Measurements from ENCODE around the gene TRMT2A.
"Not testable (repeated sequence)": the region's sequence is repeated elsewhere in the genome, so short reads cannot be mapped to it uniquely, and the experiment has no call there.

TRMT2A gene

GRCh38 chr22:20165421-20165820 lies 48.4 kb upstream of the TRMT2A start:
- Histone ChIP-seq H3K9me3 (ENCODE audit: low read length) (no peaks in the 10 kb centered on the region), H3K79me2 (ENCODE audit: insufficient read depth, low read length) (no peaks in the 10 kb centered on the region), H3K4me1 (ENCODE audit: insufficient read depth, low read length, severe bottlenecking) (no peaks in the 10 kb centered on the region), H4K20me1 (ENCODE audit: insufficient read depth, low read length) (no peaks in the 10 kb centered on the region), H3K4me2 (ENCODE audit: low read length) (no peak overlapping the region), H3K36me3 (ENCODE audit: insufficient read depth, low read length) (no peaks in the 10 kb centered on the region), H3K27ac (ENCODE audit: low read depth, low read length, poor library complexity, severe bottlenecking) (no peak overlapping the region), H2AFZ (ENCODE audit: low read length) (no peak overlapping the region), H3K9ac (ENCODE audit: low read length) (no peak overlapping the region), H3K4me3 (ENCODE audit: low read depth, low read length, poor library complexity, severe bottlenecking) (no peak overlapping the region), H3F3A (ENCODE audit: insufficient read depth, low read length) (no peaks in the 10 kb centered on the region), H3K9me2 (ENCODE audit: low read depth, low read length) (no peaks in the 10 kb centered on the region), H3K27me3 (ENCODE audit: insufficient read depth, low read length) (no peaks in the 10 kb centered on the region)
- no peak for TF ChIP-seq EZH2 (IDR thresholded peaks at IDR 0.05; ENCODE audit: borderline replicate concordance, low read length)
- TF ChIP-seq CTCF (IDR thresholded peaks at IDR 0.05; ENCODE audit: low read length), result no peak

GRCh38 chr22:20164863-20165262 lies 47.8 kb upstream of the TRMT2A start:
- H3K27ac ChIP-seq (ENCODE audit: low read depth, low read length, poor library complexity, severe bottlenecking), result no peak overlapping the region
- no peak overlapping the region for H3K4me2 ChIP-seq (ENCODE audit: low read length)
- no peak overlapping the region for H3K4me3 ChIP-seq (ENCODE audit: low read depth, low read length, poor library complexity, severe bottlenecking)
- H3K9me3 ChIP-seq (ENCODE audit: low read length), result no peaks in the 10 kb centered on the region
- no peaks in the 10 kb centered on the region for H3K4me1 ChIP-seq (ENCODE audit: insufficient read depth, low read length, severe bottlenecking)
- H2AFZ ChIP-seq (ENCODE audit: low read length), result no peak overlapping the region
- H3K79me2 ChIP-seq (ENCODE audit: insufficient read depth, low read length), result no peaks in the 10 kb centered on the region
- no peak for TF ChIP-seq EZH2 (IDR thresholded peaks at IDR 0.05; ENCODE audit: borderline replicate concordance, low read length)
- no peak for TF ChIP-seq CTCF (IDR thresholded peaks at IDR 0.05; ENCODE audit: low read length)
- no peaks in the 10 kb centered on the region for H3K27me3 ChIP-seq (ENCODE audit: insufficient read depth, low read length)
- no peaks in the 10 kb centered on the region for H4K20me1 ChIP-seq (ENCODE audit: insufficient read depth, low read length)
- no peaks in the 10 kb centered on the region for H3K9me2 ChIP-seq (ENCODE audit: low read depth, low read length)
- H3F3A ChIP-seq (ENCODE audit: insufficient read depth, low read length), result no peaks in the 10 kb centered on the region
- H3K36me3 ChIP-seq (ENCODE audit: insufficient read depth, low read length), result no peaks in the 10 kb centered on the region
- H3K9ac ChIP-seq (ENCODE audit: low read length), result no peak overlapping the region

GRCh38 chr22:20160041-20160440 lies 43.0 kb upstream of the TRMT2A start:
- Histone ChIP-seq H3K4me3 (ENCODE audit: low read depth, low read length, poor library complexity, severe bottlenecking) (no peak overlapping the region), H3K4me1 (ENCODE audit: insufficient read depth, low read length, severe bottlenecking) (no peaks in the 10 kb centered on the region), H3K9ac (ENCODE audit: low read length) (no peak overlapping the region), H3K27me3 (ENCODE audit: insufficient read depth, low read length) (no peaks in the 10 kb centered on the region), H3K4me2 (ENCODE audit: low read length) (no peak overlapping the region), H3F3A (ENCODE audit: insufficient read depth, low read length) (no peaks in the 10 kb centered on the region), H4K20me1 (ENCODE audit: insufficient read depth, low read length) (no peaks in the 10 kb centered on the region), H2AFZ (ENCODE audit: low read length) (no peak overlapping the region), H3K9me3 (ENCODE audit: low read length) (no peaks in the 10 kb centered on the region), H3K36me3 (ENCODE audit: insufficient read depth, low read length) (no peaks in the 10 kb centered on the region), H3K9me2 (ENCODE audit: low read depth, low read length) (no peaks in the 10 kb centered on the region), H3K27ac (ENCODE audit: low read depth, low read length, poor library complexity, severe bottlenecking) (no peak overlapping the region), H3K79me2 (ENCODE audit: insufficient read depth, low read length) (no peaks in the 10 kb centered on the region)
- TF ChIP-seq CTCF (IDR thresholded peaks at IDR 0.05; ENCODE audit: low read length) (no peak), EZH2 (IDR thresholded peaks at IDR 0.05; ENCODE audit: borderline replicate concordance, low read length) (no peak)

GRCh38 chr22:20159531-20159930 lies 42.5 kb upstream of the TRMT2A start:
- H3K4me2 ChIP-seq (ENCODE audit: low read length); H3K79me2 ChIP-seq (ENCODE audit: insufficient read depth, low read length); H4K20me1 ChIP-seq (ENCODE audit: insufficient read depth, low read length); H3K4me1 ChIP-seq (ENCODE audit: insufficient read depth, low read length, severe bottlenecking); H3K9me3 ChIP-seq (ENCODE audit: low read length); H3K27ac ChIP-seq (ENCODE audit: low read depth, low read length, poor library complexity, severe bottlenecking); H3K9me2 ChIP-seq (ENCODE audit: low read depth, low read length); H2AFZ ChIP-seq (ENCODE audit: low read length); H3K36me3 ChIP-seq (ENCODE audit: insufficient read depth, low read length); H3F3A ChIP-seq (ENCODE audit: insufficient read depth, low read length); H3K27me3 ChIP-seq (ENCODE audit: insufficient read depth, low read length); H3K4me3 ChIP-seq (ENCODE audit: low read depth, low read length, poor library complexity, severe bottlenecking); H3K9ac ChIP-seq (ENCODE audit: low read length): not testable (repeated sequence)

All from OCI-LY1 (cell line).